NCI-H1436 (cell line): Measurements from ENCODE around the gene CPZ.
"Not testable (repeated sequence)": the region's sequence is repeated elsewhere in the genome, so short reads cannot be mapped to it uniquely, and the experiment has no call there.

Experiments
- DNase-seq: peaks from one replicate; lab custom pipeline; 2025; lab: John Stamatoyannopoulos, UW

The CPZ gene

DNA sequence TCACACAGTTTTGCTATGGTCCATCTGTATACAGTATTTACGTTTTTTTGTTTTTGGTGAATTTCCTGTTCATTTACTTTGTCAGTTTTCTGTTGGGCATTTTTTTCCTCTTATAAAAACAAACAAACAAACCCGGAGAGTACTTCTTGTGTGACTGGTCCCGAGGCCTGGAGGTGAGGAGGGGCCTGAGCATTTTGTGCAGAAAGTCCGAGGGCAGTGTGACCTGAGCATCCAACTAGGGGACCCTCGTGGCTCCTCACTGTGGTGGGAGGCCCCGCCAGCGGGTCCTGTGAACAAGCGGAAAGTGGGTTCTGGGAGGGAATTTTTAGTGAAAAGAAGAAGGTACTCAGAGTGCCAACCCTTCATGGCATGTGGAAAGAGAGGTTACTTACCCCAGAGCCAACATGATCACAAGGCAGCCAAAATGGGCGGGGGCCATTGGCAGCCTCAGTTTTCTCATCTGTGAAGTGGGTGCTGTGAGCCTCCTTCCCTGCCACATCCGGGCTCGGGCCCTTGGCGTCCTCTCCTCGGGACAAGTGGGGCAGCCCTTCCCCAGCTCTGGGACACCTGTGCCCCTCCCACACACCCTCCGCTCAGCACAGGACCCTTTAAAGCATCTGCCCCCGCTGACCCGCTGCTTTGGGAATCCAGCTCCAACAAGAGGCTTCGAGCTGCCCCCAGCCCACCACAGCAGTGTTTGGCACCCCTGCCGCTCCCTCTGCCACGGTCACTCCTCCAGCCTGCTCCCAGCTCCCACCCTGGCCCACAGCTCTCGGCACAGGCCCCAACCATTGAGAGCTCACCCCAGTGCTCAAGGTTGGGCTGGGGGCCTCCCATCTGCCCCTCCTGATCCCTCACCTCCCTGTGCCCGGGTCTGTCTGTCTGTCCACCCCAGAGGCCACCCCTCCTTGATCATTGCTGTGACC is 35.2 kb upstream of the CPZ start:
- DNase-seq, result no peak

DNA sequence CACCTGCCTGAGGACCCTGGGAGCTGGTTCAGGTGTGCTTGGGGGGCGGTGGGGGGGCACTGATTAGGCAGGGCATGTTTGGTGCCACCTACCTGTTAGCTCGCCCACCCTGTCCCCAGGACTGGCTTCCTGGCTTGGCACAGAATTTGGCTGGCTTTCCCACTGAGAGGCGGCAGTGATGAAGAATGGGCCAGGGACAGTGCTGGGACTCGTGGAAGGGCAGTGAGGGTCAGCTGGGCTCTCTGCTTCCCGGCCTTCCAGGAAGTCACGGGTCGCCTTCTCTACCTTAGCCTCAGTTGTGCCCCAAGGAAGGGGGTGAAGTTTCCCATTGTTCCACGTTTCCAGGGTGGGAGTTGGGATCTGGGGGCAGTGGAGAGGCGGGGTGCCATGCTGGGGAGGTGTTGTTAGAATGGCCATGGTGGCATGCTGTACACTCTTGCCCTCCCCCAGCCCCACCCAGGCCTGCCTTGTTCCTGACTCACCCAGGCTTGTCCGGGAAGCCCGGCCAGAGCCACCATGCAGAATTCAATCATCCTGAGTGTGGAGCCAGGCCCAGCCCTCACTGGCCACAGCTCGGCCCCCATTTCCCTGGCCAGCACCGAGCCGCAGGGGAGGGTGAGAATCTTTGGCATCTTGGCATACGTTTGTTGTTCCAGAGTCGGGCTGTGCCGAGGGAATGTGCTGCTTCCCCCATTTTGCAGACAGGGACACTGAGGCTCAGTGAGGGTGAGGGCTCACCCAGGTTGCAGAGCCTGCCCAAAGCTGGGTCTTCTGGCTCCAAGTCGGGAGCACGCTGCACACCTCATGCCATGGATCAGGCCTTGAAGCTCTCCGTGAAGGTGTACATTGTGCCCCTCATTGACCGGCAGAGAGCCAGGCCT is 34.2 kb upstream of the CPZ start:
- DNase-seq, result no peak

DNA sequence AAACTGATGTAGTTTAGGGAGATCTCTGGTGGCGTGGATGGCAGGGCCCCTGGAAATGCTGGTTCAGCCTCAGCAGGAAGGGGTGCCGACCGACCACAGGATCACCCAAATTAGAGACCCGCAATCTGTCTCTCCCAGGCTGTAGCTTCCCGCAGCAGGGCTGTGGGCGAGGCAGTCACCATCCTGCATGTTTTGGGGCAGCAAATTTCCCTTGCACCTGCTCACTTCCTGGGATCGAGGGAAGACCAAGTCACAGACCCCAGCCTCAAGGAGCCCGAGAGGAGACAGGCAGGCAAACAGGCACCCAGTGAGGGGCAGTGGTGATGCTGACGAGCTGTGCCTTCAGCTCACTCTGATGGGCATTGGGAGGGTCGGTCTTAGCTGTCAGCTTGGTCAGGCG is 33.6 kb upstream of the CPZ start:
- DNase-seq, result no peak

DNA sequence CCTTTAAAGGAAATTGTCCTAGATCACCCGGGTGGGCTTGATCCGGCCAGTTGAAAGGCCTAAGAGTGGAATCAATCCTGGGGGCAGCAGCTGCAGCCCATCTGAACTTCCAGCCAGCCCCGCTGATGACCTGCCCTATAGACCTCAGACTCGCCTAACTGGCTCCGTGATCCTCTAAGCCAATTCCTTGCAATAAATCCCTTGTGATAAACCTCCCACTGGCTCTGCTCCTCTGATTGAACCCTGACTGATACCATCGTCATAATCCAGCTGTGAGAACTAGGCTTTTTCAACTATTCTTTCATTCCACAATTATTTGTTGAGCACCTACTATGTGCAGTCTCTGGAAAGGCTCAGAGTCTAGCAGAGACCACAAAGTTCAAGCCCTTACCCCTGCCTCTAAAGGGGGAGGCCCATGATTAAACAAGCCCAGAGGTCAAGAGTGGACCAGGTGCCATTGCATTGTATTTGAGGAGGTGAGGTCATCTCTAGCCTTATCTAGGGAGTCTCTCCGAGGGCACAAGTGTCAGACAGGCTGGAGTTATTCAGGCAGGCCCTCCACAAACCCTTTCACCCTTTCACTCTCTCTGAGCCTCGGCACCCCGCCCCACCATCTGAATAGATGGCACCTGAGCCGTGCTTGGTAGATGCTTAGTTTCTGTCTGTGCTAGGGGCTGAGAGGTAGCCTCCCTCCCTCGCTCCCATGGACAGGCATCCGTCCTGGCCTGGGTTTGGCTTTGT is 32.9 kb upstream of the CPZ start:
- DNase-seq, result no peak

DNA sequence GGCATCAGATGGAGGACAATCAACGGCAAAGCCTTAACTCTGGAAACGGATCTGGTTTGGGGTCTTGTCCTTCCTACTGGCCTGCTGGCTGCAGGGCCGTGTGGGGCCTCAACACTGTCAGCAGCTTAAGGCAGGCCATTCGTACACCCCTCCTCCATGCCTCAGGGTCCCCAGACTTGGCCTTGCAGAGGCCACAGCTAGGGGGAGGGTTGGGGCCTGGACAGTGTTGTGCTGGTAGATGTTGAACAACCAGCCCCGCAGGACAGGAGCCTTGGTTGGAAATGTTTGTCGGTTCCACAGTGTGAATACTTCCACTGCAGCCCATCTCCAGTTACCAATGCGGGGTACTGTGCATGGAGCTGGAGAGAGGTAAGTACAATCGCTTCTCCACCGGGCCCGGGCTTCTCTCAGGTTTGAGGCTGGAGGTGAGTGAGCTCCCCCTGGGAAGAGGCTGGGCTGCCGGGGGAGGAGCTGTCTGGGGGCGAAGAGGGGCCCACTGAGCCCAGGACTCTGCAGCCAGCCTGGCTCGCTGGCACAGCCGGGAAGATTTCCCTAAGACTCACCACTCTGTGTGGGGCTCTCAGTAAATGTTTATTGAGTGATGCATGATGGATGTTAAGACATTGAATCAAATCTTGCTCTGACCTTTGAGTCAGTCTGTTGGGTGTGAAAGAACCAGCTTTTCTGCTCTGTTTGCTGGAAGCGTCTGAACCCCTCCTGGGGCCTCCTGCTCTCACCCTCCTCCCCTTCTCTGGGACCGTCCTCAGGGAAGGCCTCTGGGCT is 32.1 kb upstream of the CPZ start:
- DNase-seq, result no peak

DNA sequence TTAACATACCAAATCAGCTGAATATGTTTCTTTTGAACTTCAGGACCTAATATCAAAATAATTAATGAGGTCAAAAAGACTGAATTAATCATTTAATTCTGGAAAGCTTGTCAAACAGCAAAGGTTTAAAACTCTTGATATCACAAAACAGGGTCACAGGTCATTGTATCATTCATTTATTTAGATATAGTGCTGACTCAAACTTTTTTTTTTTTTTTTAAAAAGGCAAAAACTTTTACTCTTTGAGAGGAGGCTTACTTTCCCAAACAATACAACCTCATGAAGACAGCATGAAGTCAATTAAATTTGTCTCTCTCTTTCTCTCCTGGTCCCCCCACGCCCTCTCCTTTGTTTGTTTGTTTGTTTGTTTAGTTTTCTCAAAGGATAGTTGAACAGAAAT is 28.0 kb upstream of the CPZ start:
- no peak for DNase-seq

DNA sequence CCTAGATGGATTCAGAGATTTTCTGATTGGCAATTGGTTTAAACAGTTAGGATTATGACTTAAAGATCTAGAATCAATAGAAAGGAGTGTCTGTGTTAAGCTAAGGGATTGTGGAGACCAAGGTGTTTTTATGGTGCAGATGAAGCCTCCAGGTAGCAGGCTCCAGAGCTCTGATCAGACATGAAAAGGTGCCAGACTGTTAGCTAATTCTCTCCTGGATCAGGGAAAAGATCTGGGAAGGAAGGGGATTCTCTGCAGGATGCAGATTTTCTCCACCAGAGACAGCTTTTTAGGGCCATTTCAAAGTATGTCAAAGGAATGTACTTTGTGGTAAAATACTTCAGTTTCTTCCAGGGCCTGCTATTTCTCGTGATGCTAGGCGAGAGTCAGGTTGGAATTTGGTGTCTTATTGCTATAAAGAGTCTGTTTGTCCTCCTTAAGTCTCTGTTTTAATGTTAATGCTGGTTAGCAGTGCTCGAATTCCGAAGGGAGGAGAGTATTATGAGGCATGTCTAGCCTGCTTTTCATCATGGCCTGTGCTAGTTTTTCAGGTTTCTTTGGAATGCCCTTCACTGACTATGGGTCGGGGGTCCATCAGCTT is 24.4 kb upstream of the CPZ start:
- no peak for DNase-seq

DNA sequence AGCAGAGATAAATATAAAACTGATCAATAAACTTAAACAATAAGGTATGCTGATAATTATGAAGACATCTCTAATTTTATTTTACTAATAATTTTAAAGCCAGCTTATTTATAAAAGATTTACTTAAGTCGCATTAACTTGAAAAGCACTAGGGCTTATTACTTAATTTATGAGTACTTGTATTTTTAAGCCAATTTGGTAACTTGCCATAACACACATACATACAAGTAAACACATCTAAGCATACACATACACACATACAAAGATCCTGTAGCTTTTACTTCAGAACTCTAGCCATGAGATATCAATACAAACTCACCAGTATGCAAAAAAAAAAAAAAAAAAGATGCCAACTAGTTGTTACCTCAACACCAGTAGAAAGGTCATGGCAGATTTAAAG is 22.4 kb upstream of the CPZ start:
- DNase-seq, result no peak

DNA sequence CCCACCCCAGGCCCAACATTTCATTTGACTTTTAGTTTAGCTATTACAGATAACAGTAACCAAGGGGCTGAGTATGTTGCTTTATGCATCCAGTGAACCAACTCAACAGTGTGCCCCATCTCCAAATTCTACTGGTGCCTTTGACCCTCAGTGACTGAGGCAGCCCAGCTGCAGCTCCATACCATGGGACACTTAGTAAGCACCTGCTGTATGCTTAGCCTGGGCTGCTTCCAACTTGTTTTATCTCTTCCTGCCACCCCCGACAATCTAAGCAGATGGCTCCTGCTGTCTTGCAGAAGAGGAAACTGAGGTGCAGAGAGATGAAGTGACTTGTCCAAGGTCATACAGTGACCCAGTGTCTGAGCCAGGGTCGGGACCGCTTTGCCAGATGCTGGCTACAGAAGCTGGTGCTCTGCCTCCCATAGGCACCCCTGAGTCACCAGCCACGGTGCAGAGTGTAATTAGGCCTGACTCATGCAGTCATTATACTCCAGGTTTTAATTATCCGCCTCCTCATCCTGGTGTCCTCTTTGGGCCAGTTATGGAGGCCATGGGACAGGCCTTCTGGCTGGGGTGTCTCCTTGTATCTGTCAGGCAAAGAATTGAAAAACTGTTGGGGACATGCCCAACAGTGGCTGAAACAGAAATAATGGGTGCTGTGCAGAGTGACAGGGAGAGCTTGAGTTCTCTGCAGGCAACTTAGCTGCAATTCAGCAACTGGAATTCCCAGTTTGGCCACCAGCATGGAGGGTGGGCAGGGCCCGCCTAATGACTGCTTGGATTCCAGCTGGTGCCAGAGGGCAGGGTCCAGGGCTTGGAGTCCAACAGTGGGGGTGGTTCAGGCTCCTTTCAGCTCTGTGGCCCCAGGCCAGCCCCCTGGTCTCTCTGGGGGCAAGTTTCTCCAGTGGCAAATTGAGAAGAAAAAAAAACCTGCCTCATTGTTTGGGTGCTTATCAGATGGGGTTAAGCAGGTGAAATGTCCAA is 20.6 kb upstream of the CPZ start:
- DNase-seq, result no peak

DNA sequence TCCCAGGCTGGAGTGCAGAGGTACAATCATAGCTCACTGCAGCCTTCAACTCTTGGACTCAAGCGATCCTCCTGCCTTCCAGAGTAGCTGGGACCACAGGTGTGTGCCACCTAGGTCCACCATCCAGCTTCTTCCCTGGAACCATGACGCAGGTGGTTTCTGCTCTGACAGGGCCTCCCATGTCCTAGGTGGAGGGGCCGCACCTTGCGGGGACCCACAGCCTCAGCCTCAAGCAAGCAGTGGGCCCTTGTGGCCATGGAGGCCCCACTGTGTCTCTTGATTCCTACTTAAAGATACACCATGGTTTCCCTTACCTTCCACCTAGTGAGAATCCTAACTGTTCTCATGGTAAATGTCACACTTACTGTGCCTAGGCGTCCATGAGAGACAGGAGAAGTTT is 19.3 kb upstream of the CPZ start:
- DNase-seq, result no peak

DNA sequence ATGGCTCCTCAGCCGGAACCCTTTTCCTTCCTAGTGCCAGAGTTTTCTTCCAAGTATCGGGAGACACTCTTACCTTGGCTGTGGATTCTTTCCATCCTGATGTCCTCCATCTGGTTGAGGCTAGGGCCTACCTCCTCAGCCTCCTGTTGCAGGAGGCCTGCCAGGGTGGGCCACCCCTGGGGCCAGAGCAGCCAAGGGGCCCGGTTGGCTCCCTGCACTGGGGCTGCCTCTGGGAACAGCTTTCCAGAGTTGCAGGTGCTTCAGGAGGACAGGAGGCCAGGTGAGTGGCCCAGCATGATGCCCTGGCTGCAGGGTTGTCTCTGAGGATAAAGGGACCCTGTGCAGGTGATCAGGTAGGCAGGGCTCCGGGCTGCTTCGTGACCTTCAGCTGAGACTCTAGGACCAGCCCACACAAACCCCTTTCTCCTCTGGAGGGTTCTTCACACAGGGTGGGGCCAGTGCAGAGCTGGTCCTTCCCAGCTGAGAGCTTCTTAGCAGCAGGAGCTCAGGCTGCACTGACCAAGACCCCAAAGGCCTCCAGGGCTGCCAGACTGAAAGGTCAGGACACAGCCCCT is 17.7 kb upstream of the CPZ start:
- no peak for DNase-seq

DNA sequence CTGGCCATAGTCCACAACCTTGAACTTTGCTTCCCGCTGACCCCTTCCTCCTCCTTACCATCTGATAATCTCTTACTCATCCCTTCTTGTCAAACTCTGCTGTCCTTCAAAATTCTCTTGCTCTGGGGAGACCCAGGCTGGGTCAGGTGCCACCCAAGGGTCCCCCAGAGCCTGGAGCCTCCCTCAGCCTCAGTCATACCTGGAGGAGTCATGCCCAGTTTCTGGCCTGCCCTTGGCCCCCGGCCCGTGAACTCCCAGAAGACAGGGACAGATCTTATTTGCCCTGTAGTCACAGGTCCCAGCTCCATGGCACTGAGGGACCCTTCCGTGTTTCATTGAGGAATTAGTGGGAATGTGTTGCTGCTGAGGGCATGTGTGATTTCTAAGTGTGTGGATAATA is 17.1 kb upstream of the CPZ start:
- DNase-seq, result no peak

DNA sequence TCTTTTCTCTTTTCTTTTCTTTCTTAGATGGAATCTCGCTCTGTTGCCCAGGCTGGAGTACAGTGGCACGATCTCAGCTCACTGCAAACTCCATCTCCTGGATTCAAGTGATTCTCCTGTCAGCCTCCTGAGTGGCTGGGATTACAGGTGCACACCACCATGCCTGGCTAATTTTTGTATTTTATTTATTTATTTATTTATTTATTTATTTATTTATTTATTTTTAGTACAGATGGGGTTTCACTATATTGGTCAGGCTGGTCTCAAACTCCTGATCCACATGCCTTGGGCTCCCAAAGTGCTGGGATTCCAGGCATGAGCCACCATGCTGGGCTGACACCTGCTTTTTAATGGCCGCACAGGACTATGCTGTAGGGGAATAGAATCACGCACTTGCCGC is 16.0 kb upstream of the CPZ start:
- DNase-seq, result not testable (repeated sequence)

DNA sequence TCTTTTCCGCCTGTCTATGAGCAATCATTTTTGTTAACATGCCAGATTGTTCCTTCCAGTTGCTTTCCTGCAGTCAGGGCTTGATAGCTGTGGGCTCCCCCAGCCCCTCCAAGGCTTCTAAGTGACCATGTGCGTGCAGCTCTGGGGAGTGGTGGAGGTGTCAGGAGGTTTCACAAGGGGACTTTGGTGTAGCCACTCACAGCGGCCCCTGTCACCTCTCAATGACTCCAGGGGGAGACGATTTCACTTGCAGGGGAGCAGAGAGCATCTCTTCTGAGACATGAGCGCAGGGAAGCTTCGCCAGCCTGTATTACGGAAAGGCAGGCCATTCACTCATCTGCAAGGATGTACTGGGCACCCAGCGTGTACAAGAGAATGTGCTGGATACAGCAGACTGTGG is 15.5 kb upstream of the CPZ start:
- no peak for DNase-seq

DNA sequence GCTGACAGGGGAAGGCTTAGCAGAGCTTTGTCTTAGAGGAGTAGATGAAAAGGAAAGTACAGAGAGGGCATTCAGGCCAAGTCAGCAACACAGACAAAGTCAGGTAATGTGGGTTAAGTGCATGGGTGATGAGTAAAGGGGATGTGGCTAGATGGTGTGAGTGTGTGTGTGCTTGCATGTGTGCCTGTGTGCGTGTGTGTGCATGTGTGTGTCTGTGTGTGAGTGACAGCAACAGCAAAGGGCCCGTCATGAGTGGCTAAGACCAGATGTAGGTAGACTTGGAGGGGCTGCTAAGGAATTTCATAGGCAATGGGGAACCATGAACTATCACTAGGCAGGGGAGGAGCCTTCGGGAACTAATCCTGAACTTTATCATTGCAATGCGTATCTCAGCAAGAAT is 14.6 kb upstream of the CPZ start:
- no peak for DNase-seq

DNA sequence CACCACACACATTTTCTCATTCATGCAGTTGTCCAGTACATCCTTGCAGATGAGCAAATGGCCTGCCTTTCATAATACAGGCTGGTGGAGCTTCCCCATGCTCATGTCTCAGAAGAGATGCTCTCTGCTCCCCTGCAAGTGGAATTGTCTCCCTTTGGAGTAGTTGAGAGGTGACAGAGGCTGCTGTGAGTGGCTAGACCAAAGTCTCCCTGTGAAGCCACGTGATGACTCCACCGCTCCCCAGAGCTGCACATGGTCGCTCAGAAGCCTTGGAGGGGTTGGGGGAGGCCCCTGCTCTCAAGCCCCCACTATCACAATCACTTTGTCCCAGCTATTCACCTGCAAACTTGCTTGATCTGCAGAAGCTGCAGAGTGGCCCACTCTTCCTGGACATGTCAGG is 13.8 kb upstream of the CPZ start:
- no peak for DNase-seq

DNA sequence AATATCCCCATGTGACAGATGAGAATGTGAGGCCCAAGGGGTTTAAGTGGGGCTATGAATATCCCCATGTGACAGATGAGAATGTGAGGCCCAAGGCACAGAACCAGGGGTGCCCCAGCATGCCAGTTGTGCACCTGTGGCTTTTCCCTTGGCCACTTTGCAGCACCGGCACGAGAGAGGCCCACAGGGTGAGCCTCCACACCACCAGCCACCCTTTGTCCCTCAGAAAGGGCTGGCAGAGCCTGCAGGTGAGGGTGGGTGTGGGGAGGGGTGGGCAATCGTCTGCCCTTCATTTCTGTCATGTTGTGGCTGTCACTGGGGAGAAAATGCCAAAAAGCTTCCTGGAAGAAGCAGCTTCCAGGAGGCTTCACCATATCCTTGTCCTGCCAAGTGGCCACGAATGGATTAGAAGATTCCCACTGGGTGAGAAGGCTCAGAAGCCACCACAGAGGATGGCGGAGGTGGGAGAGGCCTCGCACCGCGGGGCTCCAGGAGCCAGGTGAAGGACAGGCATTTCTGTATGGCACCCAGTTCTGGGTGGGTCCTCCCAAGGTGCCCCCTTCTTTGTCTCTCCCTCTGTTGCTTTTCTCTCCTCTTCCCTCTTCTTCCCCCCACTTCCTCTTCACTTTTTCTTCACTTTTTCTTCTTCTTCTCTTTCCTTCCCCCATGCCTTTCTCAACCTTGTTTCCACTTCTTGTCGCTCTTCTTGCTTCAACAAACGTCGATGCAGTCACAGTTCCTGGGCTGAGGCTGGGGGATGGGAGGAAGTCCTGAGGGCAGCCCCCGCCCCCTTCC is 12.8 kb upstream of the CPZ start:
- DNase-seq, result no peak

DNA sequence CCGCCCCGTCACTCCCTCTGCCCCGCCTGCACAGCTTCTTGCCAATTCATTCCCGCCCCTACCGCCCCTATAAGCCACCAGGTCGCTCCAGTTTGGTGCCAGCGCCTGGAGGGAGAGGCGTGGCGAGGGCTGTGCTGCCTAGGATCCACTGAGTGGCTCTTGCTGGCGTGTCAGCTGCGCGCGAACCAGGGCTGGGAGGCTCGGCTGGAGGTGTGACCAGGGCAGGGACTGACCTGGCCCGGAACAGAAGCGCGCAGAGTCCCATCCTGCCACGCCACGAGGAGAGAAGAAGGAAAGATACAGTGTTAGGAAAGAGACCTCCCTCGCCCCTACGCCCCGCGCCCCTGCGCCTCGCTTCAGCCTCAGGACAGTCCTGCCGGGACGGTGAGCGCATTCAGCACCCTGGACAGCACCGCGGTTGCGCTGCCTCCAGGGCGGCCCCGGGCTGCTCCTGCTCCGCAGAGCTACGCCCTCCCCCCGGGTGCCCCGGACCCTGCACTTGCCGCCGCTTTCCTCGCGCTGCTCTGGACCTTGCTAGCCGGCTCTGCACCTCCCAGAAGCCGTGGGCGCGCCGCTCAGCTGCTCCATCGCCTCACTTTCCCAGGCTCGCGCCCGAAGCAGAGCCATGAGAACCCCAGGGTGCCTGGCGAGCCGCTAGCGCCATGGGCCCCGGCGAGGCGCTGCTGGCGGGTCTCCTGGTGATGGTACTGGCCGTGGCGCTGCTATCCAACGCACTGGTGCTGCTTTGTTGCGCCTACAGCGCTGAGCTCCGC is 12.1 kb upstream of the CPZ start, which contains the start of gene GPR78:
GPR78 (plus strand) TSS at position 72 of the 773 bp plus-strand sequence; CDS start at position 663, 591 bp downstream.
- no peak for DNase-seq
